Neutrophil (primary cell): ENCODE results near the gene ARFGEF2.

ENCODE experiments used
- H3K27ac ChIP-seq: fragments of 200-600 bp; sonication (generic); 2 replicates; pipeline ENCODE4 v1.5.1; 2016; ENCODE audit warnings: mild to moderate bottlenecking, moderate library complexity
- H3K27me3 ChIP-seq: fragments of 200-600 bp; sonication (generic); 2 replicates; pipeline ENCODE4 v1.6.0; 2016; ENCODE audit warnings: mild to moderate bottlenecking
- H3K36me3 ChIP-seq: fragments of 200-600 bp; sonication (generic); 2 replicates; pipeline ENCODE4 v1.5.1; 2017
- H3K4me1 ChIP-seq, 2 experiments: fragments of 200-600 bp in 1 of 2; sonication (generic) in 1 of 2; 1 replicate in 1 of 2; 2 replicates in 1 of 2; pipeline versions ENCODE4 v1.5.1 to v1.6.1; 2013 to 2016; ENCODE audit warnings: low read depth in 1 of 2, low read length in 1 of 2, mild to moderate bottlenecking in 1 of 2, moderate library complexity in 1 of 2; ENCODE audit not compliant: control insufficient read depth in 1 of 2, insufficient read depth in 1 of 2
- H3K4me3 ChIP-seq, 2 experiments: fragments of 200-600 bp in 1 of 2; sonication (generic) in 1 of 2; 1 replicate in 1 of 2; 2 replicates in 1 of 2; pipeline ENCODE4 v1.5.1; 2013 to 2016; ENCODE audit warnings: low read depth in 1 of 2, low read length in 1 of 2, mild to moderate bottlenecking in 1 of 2, moderate library complexity in 1 of 2
- H3K9me3 ChIP-seq: fragments of 200-600 bp; sonication (generic); 2 replicates; pipeline ENCODE4 v1.5.1; 2016
- CTCF ChIP-seq: fragments of 200-600 bp; sonication (generic); IDR thresholded peaks from 2 replicates; pipeline ENCODE4 v1.5.1; 2016; ENCODE audit warnings: antibody characterized with exemption

Gene ARFGEF2

GRCh38 chr20:48921168-48921882 lies at the start of gene ARFGEF2:
ARFGEF2 (plus strand) TSS chr20:48921711; CDS start chr20:48921890, 179 bp downstream.
- TF ChIP-seq CTCF, result peak; percentile 54
- Histone ChIP-seq H3K4me1 (peaks cover 23 to 24% of the 10 kb centered on the region in 2 experiments), H3K4me3 (peak within 1 kb of the TSS; percentile 86 to 93)

GRCh38 chr20:48875233-48875913 lies 46.1 kb upstream of the ARFGEF2 start:
- no peak for TF ChIP-seq CTCF
- Histone ChIP-seq H3K9me3 (no peaks in the 10 kb centered on the region), H3K27ac (no peak overlapping the region), H3K36me3 (no peaks in the 10 kb centered on the region), H3K4me3 (no peak overlapping the region), H3K27me3 (no peaks in the 10 kb centered on the region), H3K4me1 (peaks cover 38 to 47% of the 10 kb centered on the region in 2 experiments)

More at GRCh38 chr20:48921168-48921882, at the start of gene ARFGEF2:
- no peaks in the 10 kb centered on the region for H3K9me3 ChIP-seq
- peak within 1 kb of the TSS; percentile 94 for H3K27ac ChIP-seq
- H3K27me3 ChIP-seq, result no peaks in the 10 kb centered on the region
- no peaks in the 10 kb centered on the region for H3K36me3 ChIP-seq

- Histone ChIP-seq H3K4me1 (peaks cover 36 to 44% of the 10 kb centered on the region in 2 experiments), H3K27me3 (no peaks in the 10 kb centered on the region), H3K4me3 (no peak overlapping the region), H3K36me3 (no peaks in the 10 kb centered on the region), H3K27ac (peak overlapping the region; percentile 10), H3K9me3 (no peaks in the 10 kb centered on the region)
- no peak for TF ChIP-seq CTCF
Observed at GRCh38 chr20:48875914-48876240, 45.6 kb upstream of the ARFGEF2 start.

GRCh38 chr20:48877304-48877703 lies 44.2 kb upstream of the ARFGEF2 start:
- no peaks in the 10 kb centered on the region for H3K36me3 ChIP-seq
- peaks cover 31 to 45% of the 10 kb centered on the region in 2 experiments for H3K4me1 ChIP-seq
- H3K4me3 ChIP-seq, result no peak overlapping the region
- no peak overlapping the region for H3K27ac ChIP-seq
- H3K27me3 ChIP-seq, result no peaks in the 10 kb centered on the region
- no peaks in the 10 kb centered on the region for H3K9me3 ChIP-seq
- no peak for TF ChIP-seq CTCF

- Histone ChIP-seq H3K4me3 (no peak overlapping the region), H3K27ac (no peak overlapping the region), H3K36me3 (no peaks in the 10 kb centered on the region), H3K27me3 (no peaks in the 10 kb centered on the region), H3K4me1 (peaks cover 17 to 32% of the 10 kb centered on the region in 2 experiments), H3K9me3 (no peaks in the 10 kb centered on the region)
- no peak for TF ChIP-seq CTCF
Observed at GRCh38 chr20:48878534-48879248, 42.8 kb upstream of the ARFGEF2 start.
